Pancreas (tissue), 10 donors: Measurements from ENCODE around the gene ARL6IP6. TPM values are rescaled to one million over a fixed set of nuclear protein-coding genes. Genes with fewer than 3 reads are reported as not detected.

Experiments
- ATAC-seq, 4 donors: fragments of 200-7000 bp; cut with Tn5 transposase; one replicate each; pipeline versions ENCODE4 v1.8.0 to v1.9.1; 2020; ENCODE audit warnings: mild to moderate bottlenecking in 4 of 4, moderate library complexity in 4 of 4
- DNase-seq, 6 donors: peaks; one replicate each; pipeline ENCODE4 v3.0.0-alpha.2; 2020
- FAIRE-seq: peaks from 2 replicates; lab custom pipeline; 2012; peaks lifted over from hg19 to GRCh38; lab: Jason Lieb, UNC
- H3K27ac ChIP-seq, 4 donors: fragments of 200-600 bp; sonication (generic); 1 replicate in 3 of 4; 2 replicates in 1 of 4; pipeline versions ENCODE4 v1.5.0 to v1.8.0; 2020
- H3K27me3 ChIP-seq, 4 donors: fragments of 200-600 bp; one replicate each; pipeline ENCODE4 v1.8.0; 2021
- H3K36me3 ChIP-seq, 3 donors: fragments of 200-600 bp; sonication (generic) in 1 of 3; one replicate each; pipeline versions ENCODE4 v1.5.0 to v1.8.0; 2020 to 2021
- H3K4me1 ChIP-seq, 3 donors: fragments of 200-600 bp; one replicate each; pipeline ENCODE4 v1.8.0; 2021
- H3K4me3 ChIP-seq, 4 donors: fragments of 200-600 bp; sonication (generic) in 2 of 4; one replicate each; pipeline versions ENCODE4 v1.5.0 to v1.8.0; 2020 to 2021
- H3K9me3 ChIP-seq, 4 donors: fragments of 200-600 bp; one replicate each; pipeline ENCODE4 v1.8.0; 2021
- CTCF ChIP-seq, 4 donors: fragments of 200-600 bp; sonication (generic) in 3 of 4; IDR thresholded peaks; one replicate each; pipeline versions ENCODE4 v1.5.0 to v1.8.0; 2021; ENCODE audit warnings: antibody characterized with exemption in 4 of 4
- WGBS, 2 donors: extraction: QIAGEN DNeasy Blood & Tissue Kit; methylation state at CpG; one replicate each; pipeline ENCODE4 v1.1.7; 2013; 5-methylcytosine and 5-hydroxymethylcytosine counted together
- intact Hi-C, 3 donors: fragments of 100-400 bp; cut with DNase I; formaldehyde crosslinking; loops; one replicate each; pipeline versions ENCODE4 v1.11.1 to v1.14.2; 2022
- polyA plus RNA-seq, 2 donors: library from polyadenylated mRNA; stranded (reverse); fragments of 200-250 nt; gene quantifications; one replicate each; pipeline ENCODE4 v1.2.3, GENCODE V29; 2013
- total RNA-seq, 6 donors: library from RNA; stranded (reverse); fragmentation: NEBNext Ultra II Directional in 4 of 6; extraction: Animal tissue kit (Norgen Biotek cat#: 25700) in 4 of 6; gene quantifications; one replicate each; pipeline versions ENCODE4 v1.2.1 to v1.2.4, GENCODE V29; 2021 to 2023
- donor health status: healthy with polysubstance abuse.
- donor health status: DM: no; HTN: no; CAD: no; lungs with moderate emphysema.
- donor health status: DM: no; HTN: no; CAD: no.
- donor health status: control.
- donor health status: control.
- donor health status: Bipolar disorder and iron deficiency.
- donor health status: DM: yes; HTN: yes; CAD: no.
- donor health status: DM: no; HTN: no; CAD: no.
- donor health status: DM: no; HTN: no; CAD: no.
- donor health status: DM: yes; HTN: yes; CAD: no.

ARL6IP6 gene
- total and polyA plus RNA-seq, 8 donors, result 2.1 to 7.9 (median 3.5) TPM

GRCh38 chr2:152804687-152805408 is 86.4 kb downstream of the ARL6IP6 start:
- Histone ChIP-seq H3K36me3 (no peaks in the 10 kb centered on the region), H3K9me3 (no peaks in the 10 kb centered on the region), H3K27ac (no peak overlapping the region), H3K27me3 (no peaks in the 10 kb centered on the region), H3K4me1 (no peaks in the 10 kb centered on the region), H3K4me3 (no peak overlapping the region)
- WGBS, 2 donors, result 90 to 92% methylated on average over 28 to 29 of the region's 29 CpGs
- no peak for TF ChIP-seq CTCF (IDR thresholded peaks at IDR 0.05)
- intact Hi-C loops, result no loop called here
- FAIRE-seq, result no peak
- no peak for ATAC-seq
- DNase-seq, result peak in 1 of 6 donors; percentile 58

DNA sequence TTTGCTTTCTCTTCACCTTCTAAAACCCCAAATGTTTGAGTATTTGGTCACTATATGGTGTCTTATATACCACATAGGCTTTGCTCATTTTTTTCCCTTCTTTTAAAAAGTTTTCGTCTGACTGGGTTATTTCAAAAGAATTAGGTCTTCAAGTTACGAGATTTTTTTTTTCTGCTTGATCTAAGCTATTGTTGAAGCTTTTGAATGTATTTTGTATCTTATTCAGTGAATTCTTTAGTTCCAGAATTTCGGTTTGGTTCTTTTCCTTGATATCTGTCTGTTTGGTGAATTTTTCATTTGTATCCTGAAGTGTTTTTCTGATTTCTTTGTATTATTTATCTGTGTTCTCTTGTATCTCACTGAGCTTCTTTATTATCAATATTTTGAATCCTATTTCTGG is 93.5 kb downstream of the ARL6IP6 start:
- Histone ChIP-seq H3K9me3 (no peaks in the 10 kb centered on the region), H3K36me3 (no peaks in the 10 kb centered on the region), H3K27me3 (no peaks in the 10 kb centered on the region), H3K4me3 (no peak overlapping the region), H3K27ac (no peak overlapping the region), H3K4me1 (no peaks in the 10 kb centered on the region)
- WGBS, 2 donors, result 64 to 75% methylated on average over 3 of the region's 3 CpGs
- DNase-seq (no peak), ATAC-seq (no peak), FAIRE-seq (no peak)
- no peak for TF ChIP-seq CTCF (IDR thresholded peaks at IDR 0.05)
- intact Hi-C loops, result no loop called here

Other genes with a start within 250 kb of the ARL6IP6 start
- gene PRPF40A, start 1.2 kb upstream of the ARL6IP6 start, total RNA-seq, result 10 to 100 TPM; 22.3 to 44.7 (median 32.1) TPM
- 10 to 100 TPM in 1 of 2 donors, 1 to 10 TPM in 1; 8.7 to 20.2 TPM for gene PRPF40A, start 1.2 kb upstream of the ARL6IP6 start, polyA plus RNA-seq